Chondrocyte (in vitro differentiated cells): ENCODE results near the gene FCGR2B. TPM values are rescaled to one million over a fixed set of nuclear protein-coding genes. Genes with fewer than 3 reads are reported as not detected.
A peak's percentile ranks its signal among the peaks of the same experiment; 100 is the strongest.

Source experiments
- DNase-seq: peaks from one replicate; pipeline ENCODE4 v3.0.0; 2021; ENCODE audit warnings: mixed read lengths, low spot score
- H3K27ac Mint-ChIP-seq: one replicate; pipeline ENCODE4 v1.8.0; 2021; ENCODE audit warnings: mild to moderate bottlenecking, moderate library complexity, mixed read lengths; ENCODE audit not compliant: unreplicated experiment
- H3K27me3 Mint-ChIP-seq: 2 replicates; pipeline ENCODE4 v1.8.0; 2021; ENCODE audit warnings: low read depth, mixed read lengths
- H3K36me3 Mint-ChIP-seq: 2 replicates; pipeline ENCODE4 v1.8.0; 2021; ENCODE audit warnings: low read depth, mixed read lengths
- H3K4me1 Mint-ChIP-seq: 2 replicates; pipeline ENCODE4 v1.8.0; 2021; ENCODE audit warnings: low read depth, mild to moderate bottlenecking, mixed read lengths
- H3K4me3 Mint-ChIP-seq: one replicate; pipeline ENCODE4 v1.8.0; 2021; ENCODE audit warnings: mild to moderate bottlenecking, moderate library complexity, mixed read lengths; ENCODE audit not compliant: unreplicated experiment
- H3K9me3 Mint-ChIP-seq: 2 replicates; pipeline ENCODE4 v1.8.0; 2021; ENCODE audit warnings: low read depth, mixed read lengths
- total RNA-seq: library from RNA; stranded (reverse); gene quantifications from 3 replicates; pipeline ENCODE4 v1.2.1, GENCODE V29; 2021
- TF ChIP-seq, protein P1 (sequence below): fragments of 200-600 bp; sonication (generic); IDR thresholded peaks from 2 replicates; pipeline ENCODE4 v1.5.0; 2021; ENCODE audit warnings: antibody characterized with exemption, mild to moderate bottlenecking, moderate library complexity

FCGR2B gene
- total RNA-seq, 1 donor from 2014 or later: not detected

GRCh38 chr1:161706482-161707347 lies 43.8 kb downstream of the FCGR2B start, which contains the start of gene FCRLA:
TSS of gene FCRLA (plus strand) at chr1:161707229. CDS start at chr1:161707265, 36 bp downstream.
- peaks cover 4% of the 10 kb centered on the region for H3K27me3 Mint-ChIP-seq
- DNase-seq: no peak

DNA sequence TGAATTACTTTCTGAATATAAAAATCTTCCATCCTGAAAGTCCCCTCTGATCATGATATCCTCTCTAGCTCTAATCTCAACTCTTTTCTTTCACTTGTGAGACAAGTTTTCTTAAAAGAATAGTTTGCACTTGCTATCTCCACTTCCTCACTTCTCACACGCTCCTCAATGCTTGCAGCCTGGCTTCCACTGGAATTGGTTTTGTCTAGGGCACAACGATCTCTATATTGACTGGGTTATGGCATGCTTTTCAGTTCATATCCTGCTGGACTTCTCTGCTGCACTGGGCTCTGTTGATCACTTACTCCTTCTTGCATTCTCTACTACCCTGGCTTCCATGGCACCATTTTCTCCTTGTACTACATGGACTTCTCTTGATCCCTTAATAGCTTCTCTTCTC lies 44.6 kb downstream of the FCGR2B start:
- no peaks in the 10 kb centered on the region for H3K4me1 Mint-ChIP-seq
- H3K36me3 Mint-ChIP-seq: no peaks in the 10 kb centered on the region
- H3K4me3 Mint-ChIP-seq: no peak overlapping the region
- peaks cover 4% of the 10 kb centered on the region for H3K27me3 Mint-ChIP-seq
- no peak overlapping the region for H3K27ac Mint-ChIP-seq
- no peak for DNase-seq
- no peaks in the 10 kb centered on the region for H3K9me3 Mint-ChIP-seq
- TF ChIP-seq, protein P1, sequence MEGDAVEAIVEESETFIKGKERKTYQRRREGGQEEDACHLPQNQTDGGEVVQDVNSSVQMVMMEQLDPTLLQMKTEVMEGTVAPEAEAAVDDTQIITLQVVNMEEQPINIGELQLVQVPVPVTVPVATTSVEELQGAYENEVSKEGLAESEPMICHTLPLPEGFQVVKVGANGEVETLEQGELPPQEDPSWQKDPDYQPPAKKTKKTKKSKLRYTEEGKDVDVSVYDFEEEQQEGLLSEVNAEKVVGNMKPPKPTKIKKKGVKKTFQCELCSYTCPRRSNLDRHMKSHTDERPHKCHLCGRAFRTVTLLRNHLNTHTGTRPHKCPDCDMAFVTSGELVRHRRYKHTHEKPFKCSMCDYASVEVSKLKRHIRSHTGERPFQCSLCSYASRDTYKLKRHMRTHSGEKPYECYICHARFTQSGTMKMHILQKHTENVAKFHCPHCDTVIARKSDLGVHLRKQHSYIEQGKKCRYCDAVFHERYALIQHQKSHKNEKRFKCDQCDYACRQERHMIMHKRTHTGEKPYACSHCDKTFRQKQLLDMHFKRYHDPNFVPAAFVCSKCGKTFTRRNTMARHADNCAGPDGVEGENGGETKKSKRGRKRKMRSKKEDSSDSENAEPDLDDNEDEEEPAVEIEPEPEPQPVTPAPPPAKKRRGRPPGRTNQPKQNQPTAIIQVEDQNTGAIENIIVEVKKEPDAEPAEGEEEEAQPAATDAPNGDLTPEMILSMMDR: no peak

More at GRCh38 chr1:161706482-161707347, 43.8 kb downstream of the FCGR2B start, which contains the start of gene FCRLA:
- H3K9me3 Mint-ChIP-seq: no peaks in the 10 kb centered on the region
- H3K4me3 Mint-ChIP-seq: no peak within 1 kb of the TSS
- H3K27ac Mint-ChIP-seq: no peak within 1 kb of the TSS
- TF ChIP-seq, protein P1: no peak
- H3K4me1 Mint-ChIP-seq: no peaks in the 10 kb centered on the region
- H3K36me3 Mint-ChIP-seq: no peaks in the 10 kb centered on the region

- Mint-ChIP-seq H3K27me3 (peaks cover 4% of the 10 kb centered on the region), H3K4me1 (no peaks in the 10 kb centered on the region), H3K4me3 (no peak overlapping the region), H3K9me3 (no peaks in the 10 kb centered on the region), H3K27ac (no peak overlapping the region), H3K36me3 (no peaks in the 10 kb centered on the region)
- DNase-seq: no peak
- TF ChIP-seq, protein P1: no peak
Observed at GRCh38 chr1:161709373-161709772, 46.4 kb downstream of the FCGR2B start.

- DNase-seq: no peak
- Mint-ChIP-seq H3K9me3 (no peaks in the 10 kb centered on the region), H3K4me1 (no peaks in the 10 kb centered on the region), H3K27ac (peak overlapping the region; percentile 15), H3K27me3 (peaks cover 14% of the 10 kb centered on the region), H3K36me3 (no peaks in the 10 kb centered on the region), H3K4me3 (no peak overlapping the region)
- TF ChIP-seq, protein P1: no peak
Observed at GRCh38 chr1:161710560-161710959, 47.6 kb downstream of the FCGR2B start.

- Mint-ChIP-seq H3K4me3 (no peak overlapping the region), H3K9me3 (no peaks in the 10 kb centered on the region), H3K4me1 (peaks cover 5% of the 10 kb centered on the region), H3K27me3 (peaks cover 23% of the 10 kb centered on the region), H3K36me3 (no peaks in the 10 kb centered on the region), H3K27ac (no peak overlapping the region)
- TF ChIP-seq, protein P1: no peak
- no peak for DNase-seq
Observed at GRCh38 chr1:161718559-161719324, 55.8 kb downstream of the FCGR2B start.
